H9 (cell line): Measurements from ENCODE around the gene GALNT10. TPM values are rescaled to one million over a fixed set of nuclear protein-coding genes. Genes with fewer than 3 reads are reported as not detected.

Source experiments
- DNase-seq: peaks from one replicate; pipeline ENCODE4 v3.0.0-alpha.2; 2017
- H2AFZ ChIP-seq: one replicate; pipeline ENCODE4 v1.6.1; 2013; ENCODE audit warnings: mild to moderate bottlenecking, low read length, control low read depth, moderate library complexity
- H2AK5ac ChIP-seq: 2 replicates; pipeline ENCODE4 v1.6.1; 2013; ENCODE audit warnings: low read length, control low read depth, mixed read lengths; ENCODE audit not compliant: insufficient read length
- H2BK120ac ChIP-seq: one replicate; pipeline ENCODE4 v1.6.1; 2013; ENCODE audit warnings: low read depth, mild to moderate bottlenecking, low read length, control low read depth, inconsistent platforms; ENCODE audit not compliant: poor library complexity, severe bottlenecking
- H2BK12ac ChIP-seq: 2 replicates; pipeline ENCODE4 v1.6.1; 2013; ENCODE audit warnings: low read length, control low read depth, mixed read lengths, low read depth; ENCODE audit not compliant: insufficient read length
- H2BK15ac ChIP-seq: 2 replicates; pipeline ENCODE4 v1.6.1; 2013; ENCODE audit warnings: low read depth, low read length, control low read depth
- H2BK20ac ChIP-seq: one replicate; pipeline ENCODE4 v1.6.1; 2013; ENCODE audit warnings: low read depth, mild to moderate bottlenecking, low read length, control low read depth, inconsistent platforms; ENCODE audit not compliant: poor library complexity, severe bottlenecking
- H2BK5ac ChIP-seq: 2 replicates; pipeline ENCODE4 v1.6.1; 2013; ENCODE audit warnings: low read length, control low read depth, mixed read lengths; ENCODE audit not compliant: insufficient read length
- H3K14ac ChIP-seq: 2 replicates; pipeline ENCODE4 v1.6.1; 2013; ENCODE audit warnings: low read length, control low read depth; ENCODE audit not compliant: insufficient read depth
- H3K18ac ChIP-seq: 2 replicates; pipeline ENCODE4 v1.6.1; 2013; ENCODE audit warnings: low read depth, mild to moderate bottlenecking, mixed read lengths, low read length, control low read depth; ENCODE audit not compliant: insufficient read length
- H3K23ac ChIP-seq: 2 replicates; pipeline ENCODE4 v1.6.1; 2013; ENCODE audit warnings: low read length, control low read depth, mixed read lengths, low read depth; ENCODE audit not compliant: insufficient read length
- H3K23me2 ChIP-seq: 2 replicates; pipeline ENCODE4 v1.6.1; 2013; ENCODE audit warnings: low read depth, mild to moderate bottlenecking, mixed read lengths, low read length, control low read depth; ENCODE audit not compliant: insufficient read length, poor library complexity, severe bottlenecking
- H3K27ac ChIP-seq: 2 replicates; pipeline ENCODE4 v1.5.1; 2013; ENCODE audit warnings: low read length, control low read depth, mixed read lengths, low read depth; ENCODE audit not compliant: insufficient read length
- H3K27me3 ChIP-seq: 2 replicates; pipeline ENCODE4 v1.6.1; 2013; ENCODE audit warnings: low read length, control low read depth, inconsistent platforms; ENCODE audit not compliant: insufficient read depth
- H3K4ac ChIP-seq: 2 replicates; pipeline ENCODE4 v1.6.1; 2013; ENCODE audit warnings: low read depth, mild to moderate bottlenecking, control low read depth, inconsistent platforms, low read length, moderate library complexity
- H3K4me1 ChIP-seq: 2 replicates; pipeline ENCODE4 v1.6.1; 2013; ENCODE audit warnings: low read length, control low read depth, inconsistent platforms; ENCODE audit not compliant: insufficient read depth
- H3K4me2 ChIP-seq: 2 replicates; pipeline ENCODE4 v1.6.1; 2013; ENCODE audit warnings: low read length, control low read depth, mixed read lengths; ENCODE audit not compliant: insufficient read length, insufficient read depth
- H3K56ac ChIP-seq: 2 replicates; pipeline ENCODE4 v1.6.1; 2013; ENCODE audit warnings: low read depth, mild to moderate bottlenecking, mixed read lengths, low read length, control low read depth; ENCODE audit not compliant: insufficient read length
- H3K79me1 ChIP-seq: 2 replicates; pipeline ENCODE4 v1.6.1; 2013; ENCODE audit warnings: low read depth, mild to moderate bottlenecking, moderate library complexity, low read length, control low read depth, inconsistent platforms; ENCODE audit not compliant: insufficient read depth, poor library complexity, severe bottlenecking
- H3K79me2 ChIP-seq: 2 replicates; pipeline ENCODE4 v1.6.1; 2013; ENCODE audit warnings: low read length, control low read depth, inconsistent platforms; ENCODE audit not compliant: insufficient read depth
- H3K9ac ChIP-seq: 2 replicates; pipeline ENCODE4 v1.6.1; 2013; ENCODE audit warnings: low read length, control low read depth, mixed read lengths; ENCODE audit not compliant: insufficient read length; ENCODE audit errors: extremely low read depth
- H3K9me3 ChIP-seq: one replicate; pipeline ENCODE4 v1.6.1; 2013; ENCODE audit warnings: low read depth, low read length, inconsistent platforms; ENCODE audit not compliant: control insufficient read depth
- H3T11ph ChIP-seq: one replicate; pipeline ENCODE4 v1.6.1; 2013; ENCODE audit warnings: mild to moderate bottlenecking, low read length, control low read depth, inconsistent platforms
- H4K20me1 ChIP-seq: one replicate; pipeline ENCODE4 v1.6.1; 2013; ENCODE audit not compliant: control insufficient read depth, insufficient read length, insufficient read depth
- H4K5ac ChIP-seq: 2 replicates; pipeline ENCODE4 v1.6.1; 2013; ENCODE audit warnings: low read depth, mild to moderate bottlenecking, mixed read lengths, low read length, control low read depth; ENCODE audit not compliant: insufficient read length
- H4K8ac ChIP-seq: replicated peaks from 2 replicates; pipeline ENCODE4 v1.6.1; 2013; ENCODE audit warnings: low read length, control low read depth, mixed read lengths, low read depth; ENCODE audit not compliant: insufficient read length
- H4K91ac ChIP-seq: 2 replicates; pipeline ENCODE4 v1.6.1; 2013; ENCODE audit warnings: low read depth, mild to moderate bottlenecking, moderate library complexity, mixed read lengths, low read length, control low read depth; ENCODE audit not compliant: insufficient read length
- H3K27ac Mint-ChIP-seq, 3 experiments: 2 replicates in 2 of 3; 3 replicates in 1 of 3; pipeline ENCODE4 v1.8.0; 2020 to 2021; ENCODE audit warnings: mixed read lengths in 3 of 3, mild to moderate bottlenecking in 1 of 3, moderate library complexity in 1 of 3
- H3K27me3 Mint-ChIP-seq: 2 replicates; pipeline ENCODE4 v1.8.0; 2021; ENCODE audit warnings: low read depth, mild to moderate bottlenecking, moderate library complexity, mixed read lengths
- H3K36me3 Mint-ChIP-seq, 3 experiments: 2 replicates in 2 of 3; 3 replicates in 1 of 3; pipeline ENCODE4 v1.8.0; 2020 to 2021; ENCODE audit warnings: low read depth in 3 of 3, mixed read lengths in 3 of 3; ENCODE audit not compliant: insufficient read depth in 1 of 3
- H3K4me1 Mint-ChIP-seq, 2 experiments: 2 replicates each; pipeline ENCODE4 v1.8.0; 2020; ENCODE audit warnings: mixed read lengths in 2 of 2
- H3K4me3 Mint-ChIP-seq, 2 experiments: 2 replicates in 1 of 2; 3 replicates in 1 of 2; pipeline ENCODE4 v1.8.0; 2020 to 2021; ENCODE audit warnings: mild to moderate bottlenecking in 2 of 2, mixed read lengths in 2 of 2, moderate library complexity in 1 of 2
- H3K9me3 Mint-ChIP-seq, 2 experiments: 2 replicates in 1 of 2; 3 replicates in 1 of 2; pipeline ENCODE4 v1.8.0; 2020; ENCODE audit warnings: mild to moderate bottlenecking in 2 of 2, mixed read lengths in 2 of 2, moderate library complexity in 1 of 2
- CTCF ChIP-seq: fragments of 200-600 bp; sonication (generic); conservative IDR thresholded peaks from 3 replicates; pipeline ENCODE4 v1.8.0; 2021; ENCODE audit warnings: antibody characterized with exemption, mild to moderate bottlenecking
- WGBS: extraction: QIAGEN DNeasy Blood & Tissue Kit; methylation state at CpG from one replicate; pipeline ENCODE4 v1.1.7; 2013; ENCODE audit warnings: missing lambda C conversion rate, low lambda C conversion rate, mixed read lengths; ENCODE audit not compliant: insufficient read length; ENCODE audit errors: extremely low coverage; 5-methylcytosine and 5-hydroxymethylcytosine counted together
- total RNA-seq: library from RNA; stranded (reverse); gene quantifications from 2 replicates; pipeline ENCODE4 v1.2.1, GENCODE V29; 2021

Gene GALNT10
- total RNA-seq, 1 experiment from 2014 or later: 15.4 TPM

- Mint-ChIP-seq H3K9me3 (peaks cover 0 to 6% of the 10 kb centered on the region in 2 experiments; a peak in 2 of 5 replicates), H3K36me3 (no peaks in the 10 kb centered on the region; a peak in 1 of 7 replicates), H3K4me1 (no peaks in the 10 kb centered on the region), H3K27me3 (no peaks in the 10 kb centered on the region; the same call in 1 of the 2 replicates), H3K4me3 (no peak overlapping the region), H3K27ac (no peak overlapping the region)
- Histone ChIP-seq H3K4ac (no peak overlapping the region), H2AK5ac (no peak overlapping the region), H3K4me1 (no peaks in the 10 kb centered on the region), H3K27me3 (no peaks in the 10 kb centered on the region), H3K9ac (no peak overlapping the region), H3K56ac (no peak overlapping the region), H3K79me1 (no peaks in the 10 kb centered on the region), H3K23me2 (no peaks in the 10 kb centered on the region), H4K20me1 (no peaks in the 10 kb centered on the region), H3K23ac (no peak overlapping the region), H3K4me2 (no peak overlapping the region), H2BK5ac (no peak overlapping the region), H2BK12ac (no peak overlapping the region), H3K27ac (no peak overlapping the region), H2AFZ (no peak overlapping the region), H4K8ac (no peak overlapping the region), H3T11ph (no peak overlapping the region), H2BK15ac (no peak overlapping the region), H3K9me3 (no peaks in the 10 kb centered on the region), H3K79me2 (no peaks in the 10 kb centered on the region), H4K91ac (no peak overlapping the region), H3K14ac (no peak overlapping the region), H2BK20ac (no peak overlapping the region), H4K5ac (no peak overlapping the region), H3K18ac (no peak overlapping the region), H2BK120ac (no peak overlapping the region)
- no CpG with 5 or more reads among the region's 1 CpG for WGBS
- TF ChIP-seq CTCF: no peak
- DNase-seq: no peak
Observed at GRCh38 chr5:154429341-154429740, 238.8 kb downstream of the GALNT10 start.
